HEK293 (cell line): ENCODE results near the gene AKT2.
A peak's percentile ranks its signal among the peaks of the same experiment; 100 is the strongest.

ENCODE experiments used
- BCL11B ChIP-seq: fragments of 450-650 bp; formaldehyde crosslinking; IDR thresholded peaks from 2 replicates; pipeline ENCODE4 v1.5.1; 2016; ENCODE audit warnings: low read depth, missing biosample characterization, missing genetic modification characterization
- CTCF ChIP-seq: fragments of 450-650 bp; formaldehyde crosslinking; IDR thresholded peaks from 2 replicates; pipeline ENCODE4 v1.5.1; 2016; ENCODE audit warnings: missing biosample characterization, missing genetic modification characterization
- HIC1 ChIP-seq: fragments of 450-650 bp; formaldehyde crosslinking; IDR thresholded peaks from 2 replicates; pipeline ENCODE4 v1.5.1; 2016; ENCODE audit warnings: missing biosample characterization, missing genetic modification characterization
- HOXA7 ChIP-seq: sonication (generic); formaldehyde crosslinking; IDR thresholded peaks from 2 replicates; pipeline ENCODE4 v1.8.1; 2022; ENCODE audit warnings: missing genetic modification reagents, borderline replicate concordance
- PRDM1 ChIP-seq: fragments of 450-650 bp; formaldehyde crosslinking; IDR thresholded peaks from 2 replicates; pipeline ENCODE4; 2016; ENCODE audit warnings: missing biosample characterization, missing genetic modification characterization
- PRDM10 ChIP-seq: fragments of 450-650 bp; formaldehyde crosslinking; IDR thresholded peaks from 2 replicates; pipeline ENCODE4 v1.5.1; 2016; ENCODE audit warnings: missing biosample characterization, missing genetic modification characterization
- SP3 ChIP-seq: fragments of 450-650 bp; formaldehyde crosslinking; IDR thresholded peaks from 2 replicates; pipeline ENCODE4 v1.5.1; 2016; ENCODE audit warnings: missing biosample characterization, missing genetic modification characterization
- ZBTB7A ChIP-seq: fragments of 450-650 bp; formaldehyde crosslinking; IDR thresholded peaks from 2 replicates; pipeline ENCODE4 v1.5.1; 2016; ENCODE audit warnings: low read depth, missing biosample characterization, missing genetic modification characterization
- ZFHX2 ChIP-seq: fragments of 450-650 bp; formaldehyde crosslinking; conservative IDR thresholded peaks from 2 replicates; pipeline ENCODE4 v1.5.1; 2016; ENCODE audit warnings: missing biosample characterization, missing genetic modification characterization
- ZIC2 ChIP-seq: fragments of 450-650 bp; formaldehyde crosslinking; IDR thresholded peaks from 2 replicates; pipeline ENCODE4 v1.5.1; 2016; ENCODE audit warnings: missing biosample characterization, missing genetic modification characterization
- ZNF10 ChIP-seq: fragments of 450-650 bp; formaldehyde crosslinking; IDR thresholded peaks from 2 replicates; pipeline ENCODE4 v1.5.1; 2017; ENCODE audit warnings: missing biosample characterization, missing genetic modification characterization
- ZNF112 ChIP-seq: fragments of 450-650 bp; formaldehyde crosslinking; IDR thresholded peaks from 2 replicates; pipeline ENCODE4 v1.5.0; 2017; ENCODE audit warnings: missing biosample characterization, missing genetic modification characterization
- ZNF121 ChIP-seq: fragments of 450-650 bp; formaldehyde crosslinking; IDR thresholded peaks from 2 replicates; pipeline ENCODE4 v1.5.1; 2016; ENCODE audit warnings: missing biosample characterization, missing genetic modification characterization
- ZNF16 ChIP-seq: fragments of 450-650 bp; formaldehyde crosslinking; IDR thresholded peaks from 2 replicates; pipeline ENCODE4 v1.5.1; 2016; ENCODE audit warnings: low read depth, missing biosample characterization, missing genetic modification characterization
- ZNF2 ChIP-seq: fragments of 450-650 bp; formaldehyde crosslinking; IDR thresholded peaks from 2 replicates; pipeline ENCODE4 v1.5.1; 2016; ENCODE audit warnings: missing biosample characterization, missing genetic modification characterization
- ZNF221 ChIP-seq: fragments of 450-650 bp; formaldehyde crosslinking; IDR thresholded peaks from 2 replicates; pipeline ENCODE4 v1.5.1; 2017; ENCODE audit warnings: missing biosample characterization, missing genetic modification characterization, borderline replicate concordance
- ZNF223 ChIP-seq: fragments of 450-650 bp; formaldehyde crosslinking; IDR thresholded peaks from 2 replicates; pipeline ENCODE4 v1.5.1; 2016; ENCODE audit warnings: missing biosample characterization, missing genetic modification characterization
- ZNF274 ChIP-seq, 2 experiments: fragments of 200-500 bp in 1 of 2; fragments of 450-650 bp in 1 of 2; sonication (Bioruptor generic) in 1 of 2; formaldehyde crosslinking in 1 of 2; IDR thresholded peaks; 2 replicates each; pipeline versions ENCODE4 v1.5.1 to v1.6.1; 2014 to 2016; ENCODE audit warnings: borderline replicate concordance in 1 of 2, inconsistent platforms in 1 of 2, low read length in 1 of 2, missing biosample characterization in 1 of 2, missing genetic modification characterization in 1 of 2
- ZNF311 ChIP-seq: fragments of 450-650 bp; formaldehyde crosslinking; IDR thresholded peaks from 2 replicates; pipeline ENCODE4 v1.5.1; 2017; ENCODE audit warnings: missing biosample characterization, missing genetic modification characterization, borderline replicate concordance
- ZNF623 ChIP-seq: fragments of 450-650 bp; formaldehyde crosslinking; IDR thresholded peaks from 2 replicates; pipeline ENCODE4 v1.5.1; 2016; ENCODE audit warnings: missing biosample characterization, missing genetic modification characterization
- ZNF639 ChIP-seq: fragments of 450-650 bp; formaldehyde crosslinking; IDR thresholded peaks from 2 replicates; pipeline ENCODE4 v1.5.1; 2016; ENCODE audit warnings: missing biosample characterization, missing genetic modification characterization
- ZNF707 ChIP-seq: fragments of 450-650 bp; formaldehyde crosslinking; IDR thresholded peaks from 2 replicates; pipeline ENCODE4 v1.5.1; 2016; ENCODE audit warnings: missing biosample characterization, missing genetic modification characterization
- ZNF785 ChIP-seq: fragments of 450-650 bp; formaldehyde crosslinking; IDR thresholded peaks from 2 replicates; pipeline ENCODE4 v1.5.1; 2016; ENCODE audit warnings: missing biosample characterization, missing genetic modification characterization
- ZNF792 ChIP-seq: fragments of 450-650 bp; formaldehyde crosslinking; IDR thresholded peaks from 2 replicates; pipeline ENCODE4 v1.5.1; 2016; ENCODE audit warnings: missing biosample characterization, missing genetic modification characterization
- TF ChIP-seq, protein P1 (sequence below): fragments of 450-650 bp; formaldehyde crosslinking; conservative IDR thresholded peaks from 2 replicates; pipeline ENCODE4 v1.5.1; 2016; ENCODE audit warnings: low read depth, missing biosample characterization, missing genetic modification characterization
- TF ChIP-seq, protein P2 (sequence below): fragments of 450-650 bp; formaldehyde crosslinking; IDR thresholded peaks from 2 replicates; pipeline ENCODE4 v1.5.0; 2017; ENCODE audit warnings: missing biosample characterization, missing genetic modification characterization, borderline replicate concordance

Gene AKT2

GRCh38 chr19:40216777-40217026, 68.4 kb downstream of the AKT2 start (continued):
- TF ChIP-seq, protein P1, sequence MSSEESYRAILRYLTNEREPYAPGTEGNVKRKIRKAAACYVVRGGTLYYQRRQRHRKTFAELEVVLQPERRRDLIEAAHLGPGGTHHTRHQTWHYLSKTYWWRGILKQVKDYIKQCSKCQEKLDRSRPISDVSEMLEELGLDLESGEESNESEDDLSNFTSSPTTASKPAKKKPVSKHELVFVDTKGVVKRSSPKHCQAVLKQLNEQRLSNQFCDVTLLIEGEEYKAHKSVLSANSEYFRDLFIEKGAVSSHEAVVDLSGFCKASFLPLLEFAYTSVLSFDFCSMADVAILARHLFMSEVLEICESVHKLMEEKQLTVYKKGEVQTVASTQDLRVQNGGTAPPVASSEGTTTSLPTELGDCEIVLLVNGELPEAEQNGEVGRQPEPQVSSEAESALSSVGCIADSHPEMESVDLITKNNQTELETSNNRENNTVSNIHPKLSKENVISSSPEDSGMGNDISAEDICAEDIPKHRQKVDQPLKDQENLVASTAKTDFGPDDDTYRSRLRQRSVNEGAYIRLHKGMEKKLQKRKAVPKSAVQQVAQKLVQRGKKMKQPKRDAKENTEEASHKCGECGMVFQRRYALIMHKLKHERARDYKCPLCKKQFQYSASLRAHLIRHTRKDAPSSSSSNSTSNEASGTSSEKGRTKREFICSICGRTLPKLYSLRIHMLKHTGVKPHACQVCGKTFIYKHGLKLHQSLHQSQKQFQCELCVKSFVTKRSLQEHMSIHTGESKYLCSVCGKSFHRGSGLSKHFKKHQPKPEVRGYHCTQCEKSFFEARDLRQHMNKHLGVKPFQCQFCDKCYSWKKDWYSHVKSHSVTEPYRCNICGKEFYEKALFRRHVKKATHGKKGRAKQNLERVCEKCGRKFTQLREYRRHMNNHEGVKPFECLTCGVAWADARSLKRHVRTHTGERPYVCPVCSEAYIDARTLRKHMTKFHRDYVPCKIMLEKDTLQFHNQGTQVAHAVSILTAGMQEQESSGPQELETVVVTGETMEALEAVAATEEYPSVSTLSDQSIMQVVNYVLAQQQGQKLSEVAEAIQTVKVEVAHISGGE (tag by site-specific recombination): no peak
- no peak; the same call in 1 of the 2 replicates for TF ChIP-seq ZNF112 (tag by site-specific recombination)
- TF ChIP-seq ZIC2 (tag by site-specific recombination): no peak
- TF ChIP-seq ZNF623 (tag by site-specific recombination): no peak
- no peak for TF ChIP-seq ZNF121 (tag by site-specific recombination)
- no peak; the same call in 1 of the 2 replicates for TF ChIP-seq SP3
- no peak; the same call in 1 of the 2 replicates for TF ChIP-seq ZNF10 (tag by site-specific recombination)
- TF ChIP-seq ZNF639 (tag by site-specific recombination): no peak
- TF ChIP-seq ZNF311 (tag by site-specific recombination): no peak
- no peak for TF ChIP-seq ZNF2
- no peak for TF ChIP-seq ZNF274 (IDR thresholded peaks at IDR 0.05; ENCODE audit: low read length)
- TF ChIP-seq ZNF274 (tag by site-specific recombination; IDR thresholded peaks at IDR 0.05; ENCODE audit: borderline replicate concordance): 0 out of 2 replicates have a peak, but pooled peaks have one; percentile 52
- TF ChIP-seq ZFHX2: peak; percentile 98
- TF ChIP-seq ZNF16 (tag by site-specific recombination): no peak
- TF ChIP-seq ZNF792: no peak
- TF ChIP-seq, protein P2, sequence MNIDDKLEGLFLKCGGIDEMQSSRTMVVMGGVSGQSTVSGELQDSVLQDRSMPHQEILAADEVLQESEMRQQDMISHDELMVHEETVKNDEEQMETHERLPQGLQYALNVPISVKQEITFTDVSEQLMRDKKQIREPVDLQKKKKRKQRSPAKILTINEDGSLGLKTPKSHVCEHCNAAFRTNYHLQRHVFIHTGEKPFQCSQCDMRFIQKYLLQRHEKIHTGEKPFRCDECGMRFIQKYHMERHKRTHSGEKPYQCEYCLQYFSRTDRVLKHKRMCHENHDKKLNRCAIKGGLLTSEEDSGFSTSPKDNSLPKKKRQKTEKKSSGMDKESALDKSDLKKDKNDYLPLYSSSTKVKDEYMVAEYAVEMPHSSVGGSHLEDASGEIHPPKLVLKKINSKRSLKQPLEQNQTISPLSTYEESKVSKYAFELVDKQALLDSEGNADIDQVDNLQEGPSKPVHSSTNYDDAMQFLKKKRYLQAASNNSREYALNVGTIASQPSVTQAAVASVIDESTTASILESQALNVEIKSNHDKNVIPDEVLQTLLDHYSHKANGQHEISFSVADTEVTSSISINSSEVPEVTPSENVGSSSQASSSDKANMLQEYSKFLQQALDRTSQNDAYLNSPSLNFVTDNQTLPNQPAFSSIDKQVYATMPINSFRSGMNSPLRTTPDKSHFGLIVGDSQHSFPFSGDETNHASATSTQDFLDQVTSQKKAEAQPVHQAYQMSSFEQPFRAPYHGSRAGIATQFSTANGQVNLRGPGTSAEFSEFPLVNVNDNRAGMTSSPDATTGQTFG (tag by site-specific recombination): 0 out of 2 replicates have a peak, but pooled peaks have one; percentile 38
- peak; percentile 38; the same call in 1 of the 2 replicates for TF ChIP-seq ZBTB7A (tag by site-specific recombination)
- TF ChIP-seq ZNF707 (tag by site-specific recombination): no peak
- TF ChIP-seq BCL11B (tag by site-specific recombination): no peak
- no peak for TF ChIP-seq PRDM10
- TF ChIP-seq ZNF221 (tag by site-specific recombination): no peak
- TF ChIP-seq HOXA7: no peak
- TF ChIP-seq HIC1: no peak
- 0 out of 2 replicates have a peak, but pooled peaks have one; percentile 62 for TF ChIP-seq ZNF785
- no peak for TF ChIP-seq CTCF (tag by site-specific recombination)
- no peak for TF ChIP-seq ZNF223
- TF ChIP-seq PRDM1 (tag by site-specific recombination): no peak; the same call in 1 of the 2 replicates
